Naive thymus-derived CD4-positive, alpha-beta T cell (primary cell): ENCODE results near the gene CXXC5. TPM values are rescaled to one million over a fixed set of nuclear protein-coding genes. Genes with fewer than 3 reads are reported as not detected.

Experiments used
- ATAC-seq: fragments of 150-1000 bp; cut with Tn5 transposase; 2 replicates; pipeline ENCODE4 v1.10.0; 2021; ENCODE audit warnings: mild to moderate bottlenecking, moderate library complexity
- CTCF ChIA-PET: fragments of 350-600 bp; sonication (Branson Sonifier 250); formaldehyde crosslinking; loops from one replicate; lab custom pipeline; 2021; ENCODE audit warnings: antibody characterized with exemption; lab: Charles Lee
- POLR2A ChIA-PET: fragments of 350-600 bp; sonication (Branson Sonifier 250); formaldehyde crosslinking; loops from one replicate; lab custom pipeline; 2021; ENCODE audit warnings: antibody characterized with exemption, inconsistent platforms; lab: Charles Lee
- DNase-seq, 9 donors: peaks; one replicate each; pipeline versions ENCODE4 v3.0.0 to v3.0.0-alpha.2; 2020 to 2022; ENCODE audit warnings: mixed read lengths in 1 of 9
- H3K27ac ChIP-seq: one replicate; pipeline ENCODE4 v1.7.0; 2013; ENCODE audit warnings: mild to moderate bottlenecking, low read depth, low read length, moderate library complexity
- H3K27me3 ChIP-seq, 2 donors: one replicate each; pipeline ENCODE4 v1.7.0; 2013; ENCODE audit warnings: low read length in 2 of 2, mild to moderate bottlenecking in 2 of 2, moderate library complexity in 2 of 2; ENCODE audit not compliant: control insufficient read depth in 2 of 2, insufficient read depth in 2 of 2
- H3K36me3 ChIP-seq, 3 experiments: 1 replicate in 2 of 3; 2 replicates in 1 of 3; pipeline ENCODE4 v1.7.0; 2013; ENCODE audit warnings: low read length in 3 of 3, mild to moderate bottlenecking in 3 of 3, moderate library complexity in 1 of 3; ENCODE audit not compliant: insufficient read depth in 3 of 3, control insufficient read depth in 2 of 3
- H3K4me1 ChIP-seq, 2 donors: one replicate each; pipeline ENCODE4 v1.7.0; 2013; ENCODE audit warnings: low read length in 2 of 2, mild to moderate bottlenecking in 2 of 2, moderate library complexity in 1 of 2; ENCODE audit not compliant: control insufficient read depth in 2 of 2, insufficient read depth in 2 of 2
- H3K4me3 ChIP-seq: 2 replicates; pipeline ENCODE4 v1.7.0; 2013; ENCODE audit warnings: mild to moderate bottlenecking, low read length
- H3K9me3 ChIP-seq, 3 experiments: 1 replicate in 2 of 3; 2 replicates in 1 of 3; pipeline ENCODE4 v1.7.0; 2013; ENCODE audit warnings: low read length in 3 of 3; ENCODE audit not compliant: control insufficient read depth in 2 of 3
- H3K27ac Mint-ChIP-seq, 9 donors: one replicate each; pipeline ENCODE4 v1.8.0; 2020 to 2022; ENCODE audit warnings: mixed read lengths in 9 of 9, mild to moderate bottlenecking in 8 of 9, moderate library complexity in 5 of 9, inconsistent platforms in 2 of 9
- H3K27me3 Mint-ChIP-seq, 5 donors: one replicate each; pipeline ENCODE4 v1.8.0; 2021 to 2022; ENCODE audit warnings: mixed read lengths in 5 of 5, mild to moderate bottlenecking in 1 of 5
- H3K36me3 Mint-ChIP-seq, 5 donors: one replicate each; pipeline ENCODE4 v1.8.0; 2020 to 2022; ENCODE audit warnings: mixed read lengths in 5 of 5, mild to moderate bottlenecking in 3 of 5, inconsistent platforms in 1 of 5
- H3K4me1 Mint-ChIP-seq, 7 donors: one replicate each; pipeline ENCODE4 v1.8.0; 2020 to 2022; ENCODE audit warnings: mixed read lengths in 7 of 7, mild to moderate bottlenecking in 3 of 7, inconsistent platforms in 1 of 7
- H3K4me3 Mint-ChIP-seq, 10 donors: one replicate each; pipeline ENCODE4 v1.8.0; 2020 to 2022; ENCODE audit warnings: mild to moderate bottlenecking in 10 of 10, mixed read lengths in 10 of 10, moderate library complexity in 6 of 10, inconsistent platforms in 2 of 10
- H3K9me3 Mint-ChIP-seq, 11 donors: one replicate each; pipeline ENCODE4 v1.8.0; 2020 to 2022; ENCODE audit warnings: mixed read lengths in 11 of 11, mild to moderate bottlenecking in 4 of 11, inconsistent platforms in 1 of 11, moderate library complexity in 1 of 11
- intact Hi-C, 2 donors: fragments of 100-400 bp; cut with micrococcal nuclease; formaldehyde crosslinking; loops; one replicate each; pipeline ENCODE4 v1.15.1; 2023
- polyA plus RNA-seq, 2 donors: library from polyadenylated mRNA; unstranded; fragments of 300-500 nt; fragmentation: Illumina TruSeq; gene quantifications; one replicate each; pipeline ENCODE4 v1.2.3, GENCODE V29; 2021
- total RNA-seq, 6 experiments: library from RNA in 5 of 6; stranded (reverse) in 5 of 6; gene quantifications; 1 replicate in 5 of 6; 2 replicates in 1 of 6; pipeline ENCODE4 v1.2.3 and lab custom pipeline; 2021 to 2026

CXXC5 gene
- total and polyA plus RNA-seq, 7 experiments from 2014 or later, result 0.73 to 21.4 (median 2.2) TPM

DNA sequence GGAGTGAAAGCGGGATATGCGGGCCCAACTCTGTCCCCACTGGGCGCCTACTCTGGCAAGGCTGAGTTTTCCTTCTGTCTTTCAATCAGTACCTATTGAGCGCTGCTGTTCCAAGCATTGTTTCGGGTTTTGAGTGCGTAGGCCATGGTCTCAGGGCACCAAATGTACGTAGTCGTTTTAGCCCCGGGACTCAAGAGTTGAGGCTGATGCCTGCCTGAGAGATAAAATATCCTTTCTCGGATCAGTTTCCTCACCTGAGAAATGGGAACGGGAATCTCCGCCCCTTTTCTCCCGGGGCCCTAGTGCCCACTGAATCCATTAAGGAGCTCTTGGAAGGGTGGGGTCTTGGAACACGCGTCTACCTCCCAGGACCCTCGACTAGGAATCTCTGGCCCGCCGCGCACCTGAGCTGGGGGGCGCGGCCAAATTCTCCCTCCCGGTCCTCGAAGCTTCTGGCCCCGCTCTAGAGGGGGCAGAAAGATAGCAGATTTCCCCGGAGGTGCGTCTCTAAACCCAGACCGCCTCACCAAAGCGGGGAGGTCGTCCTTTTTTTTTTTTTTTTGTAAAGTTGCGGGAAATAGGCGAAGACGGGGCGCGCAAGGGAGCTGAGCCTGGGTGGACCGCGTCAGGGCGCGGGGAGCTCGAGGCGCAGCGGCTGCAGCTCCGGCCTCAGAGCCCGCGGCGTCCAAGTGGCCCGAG lies 494 bp upstream of the CXXC5 start:
- peaks cover 11 to 39% of the 10 kb centered on the region in 2 donors for H3K4me1 ChIP-seq
- peaks cover 24 to 62% (median 38%) of the 10 kb centered on the region in 5 donors for H3K27me3 Mint-ChIP-seq
- peaks cover 3 to 30% of the 10 kb centered on the region in 2 donors for H3K27me3 ChIP-seq
- peak overlapping the region; percentile 22 to 89 (median 66) for H3K4me3 Mint-ChIP-seq
- H3K27ac Mint-ChIP-seq, result no peak overlapping the region
- ChIA-PET POLR2A (no interaction called here), CTCF (interaction anchor here (1.3 kb wide), 1 partner anchor 12 kb away, joined by 6 read pairs; no protein-coding TSS in a partner anchor)
- no peak for ATAC-seq
- H3K27ac ChIP-seq, result no peak overlapping the region
- peaks cover 15 to 50% (median 31%) of the 10 kb centered on the region in 7 donors for H3K4me1 Mint-ChIP-seq
- intact Hi-C loops, result loop anchor here (1.0 to 2.0 kb wide), 5 partner anchors 10 to 99 kb away; no protein-coding TSS in a partner anchor
- no peaks in the 10 kb centered on the region for H3K36me3 ChIP-seq
- H3K36me3 Mint-ChIP-seq, result no peaks in the 10 kb centered on the region
- no peak overlapping the region for H3K4me3 ChIP-seq
- peaks cover 0 to 10% (median 0%) of the 10 kb centered on the region in 11 donors for H3K9me3 Mint-ChIP-seq
- no peak for DNase-seq
- H3K9me3 ChIP-seq, result no peaks in the 10 kb centered on the region

- peaks cover 37 to 77% (median 47%) of the 10 kb centered on the region in 5 donors for H3K27me3 Mint-ChIP-seq
- Histone ChIP-seq H3K4me3 (peak overlapping the region; percentile 43), H3K4me1 (peaks cover 19 to 39% of the 10 kb centered on the region in 2 donors), H3K36me3 (no peaks in the 10 kb centered on the region), H3K27me3 (peaks cover 3 to 33% of the 10 kb centered on the region in 2 donors), H3K27ac (no peak overlapping the region), H3K9me3 (no peaks in the 10 kb centered on the region)
- POLR2A ChIA-PET, result interaction anchor here (1.0 to 1.6 kb wide), 2 partner anchors 12 to 71 kb away, joined by 3 to 4 read pairs; no protein-coding TSS in a partner anchor
- H3K36me3 Mint-ChIP-seq, result no peaks in the 10 kb centered on the region
- peaks cover 0 to 9% (median 0%) of the 10 kb centered on the region in 11 donors for H3K9me3 Mint-ChIP-seq
- H3K4me3 Mint-ChIP-seq, result peak overlapping the region; percentile 75 to 94 (median 87)
- H3K27ac Mint-ChIP-seq, result peak overlapping the region in 5 of 9 donors; percentile 26 to 80 (median 52)
- intact Hi-C loops, result loop anchor here (2.0 kb wide), 4 partner anchors 17 to 97 kb away; no protein-coding TSS in a partner anchor
- CTCF ChIA-PET, result interaction anchor here (0.5 kb wide), 1 partner anchor 205 kb away, joined by 3 read pairs; no protein-coding TSS in a partner anchor
- peak; percentile 10 for ATAC-seq
- peaks cover 12 to 52% (median 34%) of the 10 kb centered on the region in 7 donors for H3K4me1 Mint-ChIP-seq
- peak in 1 of 9 donors; percentile 41 for DNase-seq
Observed at GRCh38 chr5:139649082-139649991, 1.2 kb downstream of the CXXC5 start.

GRCh38 chr5:139650031-139650688 lies 2.0 kb downstream of the CXXC5 start:
- intact Hi-C loops, result loop anchor here (1.0 to 2.0 kb wide), 2 partner anchors 14 to 19 kb away; no protein-coding TSS in a partner anchor
- Histone ChIP-seq H3K27ac (no peak overlapping the region), H3K36me3 (no peaks in the 10 kb centered on the region), H3K4me1 (peaks cover 19 to 39% of the 10 kb centered on the region in 2 donors), H3K9me3 (no peaks in the 10 kb centered on the region), H3K4me3 (peak overlapping the region; percentile 43), H3K27me3 (peaks cover 3 to 33% of the 10 kb centered on the region in 2 donors)
- H3K27ac Mint-ChIP-seq, result peak overlapping the region in 4 of 9 donors; percentile 40 to 80 (median 60)
- peaks cover 0 to 3% (median 0%) of the 10 kb centered on the region in 5 donors for H3K36me3 Mint-ChIP-seq
- peaks cover 10 to 52% (median 34%) of the 10 kb centered on the region in 7 donors for H3K4me1 Mint-ChIP-seq
- ChIA-PET CTCF (interaction anchor here (0.5 kb wide), 1 partner anchor 206 kb away, joined by 3 read pairs; no protein-coding TSS in a partner anchor), POLR2A (interaction anchor here (1.0 to 1.6 kb wide), 2 partner anchors 13 to 72 kb away, joined by 3 to 4 read pairs; no protein-coding TSS in a partner anchor)
- H3K9me3 Mint-ChIP-seq, result peaks cover 0 to 7% (median 0%) of the 10 kb centered on the region in 11 donors
- peak overlapping the region; percentile 75 to 94 (median 87) for H3K4me3 Mint-ChIP-seq
- peak in 1 of 9 donors; percentile 40 for DNase-seq
- H3K27me3 Mint-ChIP-seq, result peaks cover 37 to 76% (median 51%) of the 10 kb centered on the region in 5 donors
- no peak for ATAC-seq

DNA sequence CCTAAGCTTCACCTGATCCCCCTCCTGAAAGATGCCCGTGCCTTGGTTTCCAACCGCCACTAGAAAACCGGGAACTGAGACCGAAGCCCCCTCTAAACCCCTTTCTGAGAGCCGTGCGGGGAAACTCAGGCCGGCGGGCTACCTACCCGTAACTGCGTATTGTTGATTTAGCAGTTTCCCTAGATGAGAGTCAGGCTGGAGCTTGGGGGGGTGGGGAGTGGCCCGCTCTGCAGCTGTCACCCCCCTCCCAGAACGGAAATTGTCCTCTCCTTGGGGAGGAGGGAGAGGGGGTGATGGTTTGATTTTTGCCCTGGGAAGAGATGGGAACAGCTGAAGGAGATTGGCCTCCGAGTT lies 2.5 kb downstream of the CXXC5 start:
- no peak for DNase-seq
- POLR2A ChIA-PET, result interaction anchor here (1.6 kb wide), 1 partner anchor 14 kb away, joined by 3 read pairs; no protein-coding TSS in a partner anchor
- Mint-ChIP-seq H3K4me3 (peak overlapping the region in 8 of 10 donors; percentile 49 to 94 (median 84)), H3K36me3 (peaks cover 0 to 3% (median 0%) of the 10 kb centered on the region in 5 donors), H3K27me3 (peaks cover 37 to 72% (median 51%) of the 10 kb centered on the region in 5 donors), H3K9me3 (peaks cover 0 to 6% (median 0%) of the 10 kb centered on the region in 11 donors), H3K27ac (peak overlapping the region in 1 of 9 donors; percentile 52), H3K4me1 (peaks cover 10 to 52% (median 38%) of the 10 kb centered on the region in 7 donors)
- H3K36me3 ChIP-seq, result no peaks in the 10 kb centered on the region
- H3K27me3 ChIP-seq, result peaks cover 3 to 33% of the 10 kb centered on the region in 2 donors
- no peaks in the 10 kb centered on the region for H3K9me3 ChIP-seq
- ATAC-seq, result no peak
- H3K4me1 ChIP-seq, result peaks cover 19 to 39% of the 10 kb centered on the region in 2 donors
- intact Hi-C loops, result loop anchor here (1.0 to 2.0 kb wide), 2 partner anchors 14 to 18 kb away; no protein-coding TSS in a partner anchor
- H3K27ac ChIP-seq, result no peak overlapping the region
- H3K4me3 ChIP-seq, result no peak overlapping the region
- CTCF ChIA-PET, result interaction anchor here (1.0 kb wide), 1 partner anchor 17 kb away, joined by 3 read pairs; no protein-coding TSS in a partner anchor

GRCh38 chr5:139651043-139651834 lies 3.1 kb downstream of the CXXC5 start:
- POLR2A ChIA-PET, result interaction anchor here (1.6 kb wide), 1 partner anchor 14 kb away, joined by 3 read pairs; no protein-coding TSS in a partner anchor
- Mint-ChIP-seq H3K9me3 (peaks cover 0 to 6% (median 0%) of the 10 kb centered on the region in 11 donors), H3K36me3 (peaks cover 0 to 3% (median 0%) of the 10 kb centered on the region in 5 donors), H3K27me3 (peaks cover 40 to 67% (median 51%) of the 10 kb centered on the region in 5 donors), H3K4me1 (peaks cover 10 to 52% (median 38%) of the 10 kb centered on the region in 7 donors), H3K27ac (no peak overlapping the region), H3K4me3 (peak overlapping the region in 8 of 10 donors; percentile 38 to 94 (median 84))
- Histone ChIP-seq H3K27ac (no peak overlapping the region), H3K27me3 (peaks cover 3 to 33% of the 10 kb centered on the region in 2 donors), H3K4me3 (no peak overlapping the region), H3K4me1 (peaks cover 19 to 39% of the 10 kb centered on the region in 2 donors), H3K9me3 (no peaks in the 10 kb centered on the region), H3K36me3 (no peaks in the 10 kb centered on the region)
- intact Hi-C loops, result loop anchor here in 1 of 2 donors (2.0 kb wide), 1 partner anchor 18 kb away; no protein-coding TSS in a partner anchor
- CTCF ChIA-PET, result interaction anchor here (1.0 kb wide), 1 partner anchor 18 kb away, joined by 3 read pairs; no protein-coding TSS in a partner anchor
- DNase-seq (no peak), ATAC-seq (no peak)
